Dedifferentiated amniotic fluid mesenchymal stem cell (primary cell): Measurements from ENCODE around the gene FOXR2.

Experiments
- DNase-seq: peaks from one replicate; pipeline ENCODE4 v3.0.0-alpha.2; 2016; ENCODE audit errors: extremely low spot score

FOXR2 gene

DNA sequence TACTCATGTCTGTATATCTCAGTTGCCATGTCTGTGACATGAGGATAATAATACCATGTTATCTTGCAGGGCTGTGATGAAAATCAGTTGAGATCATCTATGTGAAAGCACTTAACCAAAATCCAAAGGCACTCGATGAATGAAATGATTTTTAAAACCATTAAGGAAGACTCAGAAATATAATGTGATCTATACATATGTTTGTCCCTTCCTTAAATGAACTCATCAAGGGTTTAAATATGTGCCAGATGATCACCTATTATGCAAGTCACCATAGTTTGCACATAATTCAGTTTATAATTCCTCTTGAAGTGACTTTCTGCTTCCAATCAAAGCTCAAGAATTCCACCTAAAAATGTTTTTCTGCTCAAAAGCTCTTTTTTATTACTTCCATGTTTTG lies at the start of gene FOXR2:
FOXR2 (plus strand) TSS at position 301 of the 400 bp plus-strand sequence. CDS start 312 bp downstream, outside the sequence.
- no peak for DNase-seq

DNA sequence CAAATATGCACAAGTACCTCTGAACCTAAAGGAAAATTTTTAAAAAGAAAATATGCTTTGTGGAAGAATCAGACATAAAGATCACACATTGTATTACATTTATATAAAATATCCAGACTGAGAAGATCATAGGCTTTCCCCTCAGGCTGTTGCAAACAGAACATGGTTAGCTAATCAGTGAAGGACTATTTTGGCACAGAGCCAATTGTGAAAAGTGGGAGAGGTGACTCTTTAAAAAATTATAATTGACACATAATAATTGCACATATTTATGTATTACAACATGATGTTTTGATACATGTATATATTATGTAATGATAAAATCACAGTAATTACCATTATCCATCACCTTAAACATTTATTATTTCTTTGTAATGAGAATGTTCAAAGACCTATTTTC lies 44.1 kb upstream of the FOXR2 start:
- no peak for DNase-seq

GRCh38 chrX:55582447-55582846 lies 40.8 kb upstream of the FOXR2 start:
- DNase-seq, result no peak

- DNase-seq, result no peak
Observed at GRCh38 chrX:55593296-55593695, 29.9 kb upstream of the FOXR2 start.

GRCh38 chrX:55593756-55594257 lies 29.4 kb upstream of the FOXR2 start:
- DNase-seq, result no peak

DNA sequence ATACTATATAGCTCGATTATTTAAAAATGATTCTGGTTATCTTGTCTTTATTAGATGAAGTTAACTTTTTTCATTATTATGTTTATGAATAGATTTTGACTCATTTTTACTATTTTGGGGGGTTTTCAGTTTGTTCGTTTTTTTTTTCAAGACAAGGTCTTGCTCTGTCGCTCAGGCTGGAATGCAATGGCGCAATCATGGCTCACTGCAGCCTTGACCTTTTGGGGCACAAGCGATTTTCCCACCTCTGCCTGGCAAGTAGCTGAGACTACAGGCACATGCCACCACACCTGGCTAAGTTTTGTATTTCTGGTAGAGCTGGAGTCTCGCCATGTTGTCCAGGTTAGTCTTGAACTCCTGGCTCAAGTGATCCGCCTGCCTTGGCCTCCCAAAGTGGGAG lies 24.9 kb upstream of the FOXR2 start:
- DNase-seq, result no peak

DNA sequence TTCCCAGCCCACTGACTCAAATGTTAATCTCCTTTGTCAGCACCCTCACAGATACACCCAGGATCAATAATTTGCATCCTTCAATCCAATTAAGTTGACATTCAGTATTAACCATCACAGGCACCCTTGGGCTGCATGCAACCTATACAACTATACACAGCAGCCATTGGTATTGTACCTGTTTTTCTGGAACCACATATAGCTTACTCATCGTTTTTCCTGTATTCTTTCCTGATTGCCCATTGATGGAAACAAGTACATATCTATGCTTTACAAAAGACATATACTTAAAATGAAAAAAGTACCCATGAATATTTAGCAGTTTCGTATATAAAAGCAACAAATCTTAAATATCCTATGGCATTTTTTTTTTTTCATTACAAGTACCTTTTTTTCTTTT lies 3.7 kb upstream of the FOXR2 start:
- no peak for DNase-seq

DNA sequence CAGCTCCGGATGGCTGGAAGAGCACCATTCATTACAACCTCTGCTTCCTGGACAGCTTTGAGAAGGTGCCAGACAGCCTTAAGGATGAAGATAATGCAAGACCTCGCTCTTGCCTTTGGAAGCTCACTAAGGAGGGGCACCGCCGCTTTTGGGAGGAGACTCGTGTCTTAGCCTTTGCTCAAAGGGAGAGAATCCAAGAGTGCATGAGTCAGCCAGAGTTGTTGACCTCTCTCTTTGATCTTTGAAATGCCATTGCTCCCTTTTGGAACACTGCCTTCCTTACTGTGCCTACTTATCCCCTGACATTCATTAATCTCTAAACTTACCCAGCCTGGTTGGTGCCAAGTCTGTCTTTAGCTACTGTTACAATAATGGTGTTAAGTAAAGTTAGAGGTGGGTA lies 1.2 kb downstream of the FOXR2 start:
- DNase-seq, result no peak

DNA sequence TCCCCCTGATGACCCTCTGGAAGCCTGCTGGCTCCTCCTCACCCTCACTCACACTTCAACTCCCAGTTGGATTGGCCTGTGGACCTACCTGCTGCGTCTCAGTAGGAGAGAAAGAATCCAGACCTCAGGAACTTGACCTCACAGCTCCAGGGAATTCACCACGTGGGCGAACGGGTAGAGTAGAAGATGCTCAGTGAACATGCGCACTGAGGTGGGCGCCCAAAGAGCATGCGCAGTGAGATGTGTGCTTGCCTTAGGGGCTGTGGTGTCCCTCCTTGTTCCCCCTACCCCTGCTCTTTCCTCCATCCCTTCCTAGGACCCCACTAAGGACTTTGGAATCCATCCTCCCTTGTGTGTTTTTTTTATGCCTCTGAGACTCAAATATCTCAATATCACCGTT lies 12.9 kb downstream of the FOXR2 start:
- DNase-seq, result no peak

- DNase-seq, result no peak
Observed at GRCh38 chrX:55638933-55639332, 15.7 kb downstream of the FOXR2 start.

- no peak for DNase-seq
Observed at GRCh38 chrX:55640854-55641253, 17.7 kb downstream of the FOXR2 start.

DNA sequence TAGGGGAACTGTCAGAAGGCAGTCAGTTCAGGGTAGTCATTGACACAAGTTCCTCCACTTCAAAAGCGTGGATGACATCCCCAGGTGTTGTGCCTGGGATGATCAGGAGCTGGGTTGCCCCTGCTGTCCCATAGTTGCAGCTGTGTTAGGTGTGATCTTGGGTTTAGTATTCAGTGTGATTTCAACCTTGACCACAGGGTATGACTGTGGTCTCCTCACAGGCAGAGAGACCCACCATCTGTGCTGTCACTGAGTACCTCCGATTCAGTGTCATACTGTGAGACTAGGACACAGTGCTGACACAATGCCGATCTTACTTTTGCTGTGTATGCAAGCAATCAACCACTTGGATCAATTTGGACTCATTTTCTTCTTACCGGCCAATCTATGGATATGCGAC lies 25.2 kb downstream of the FOXR2 start:
- DNase-seq, result no peak

DNA sequence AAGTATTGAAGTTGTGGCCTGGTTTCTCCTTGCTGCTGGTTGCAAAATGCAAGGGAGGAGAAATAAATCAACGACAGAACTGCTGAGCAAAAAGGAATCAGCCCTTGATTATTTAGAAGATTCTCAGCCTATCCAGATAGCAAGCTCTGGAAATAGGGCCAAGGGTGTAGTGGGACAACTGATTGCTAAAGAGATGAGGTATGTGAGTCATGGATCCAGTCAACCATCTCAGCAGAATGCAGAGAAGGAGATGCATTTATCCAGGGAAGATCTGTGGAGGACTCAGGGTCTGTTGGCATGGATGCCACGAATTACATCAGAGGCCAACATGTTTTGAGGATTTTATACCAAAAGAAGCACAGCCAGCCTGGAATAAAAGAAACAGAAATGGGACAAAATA lies 36.7 kb downstream of the FOXR2 start:
- DNase-seq, result no peak

- no peak for DNase-seq
Observed at GRCh38 chrX:55663584-55663983, 40.4 kb downstream of the FOXR2 start.

GRCh38 chrX:55668084-55668483 lies 44.9 kb downstream of the FOXR2 start:
- DNase-seq, result no peak
